HepG2 (cell line): ENCODE data around the gene SLC7A8. TPM values are rescaled to one million over a fixed set of nuclear protein-coding genes. Genes with fewer than 3 reads are reported as not detected.
A peak's percentile ranks its signal among the peaks of the same experiment; 100 is the strongest.

Experiments
- ATAC-seq: fragments of 200-7000 bp; cut with Tn5 transposase; 3 replicates; pipeline ENCODE4 v1.9.1; 2020; ENCODE audit warnings: mild to moderate bottlenecking, moderate library complexity
- BruUV-seq: library from RNA; stranded (reverse); fragments of 400-500 nt; replicated peaks from 2 replicates; lab custom pipeline; 2021; lab: Mats Ljungman, UMichigan
- CTCF ChIA-PET: fragments of 300-600 bp; formaldehyde crosslinking; extraction: SDS; loops from one replicate; lab custom pipeline; 2021; ENCODE audit warnings: low total read pairs, inconsistent platforms, low intra/inter-chr PET ratio; lab: Yijun Ruan, JAX
- POLR2A ChIA-PET: fragments of 350-600 bp; sonication (Branson Sonifier 250); formaldehyde crosslinking; loops from one replicate; lab custom pipeline; 2020; ENCODE audit warnings: antibody characterized with exemption, inconsistent platforms; lab: Yijun Ruan, JAX
- DNase-seq: peaks from one replicate; pipeline ENCODE4 v3.0.0-alpha.2; 2015; ENCODE audit warnings: low spot score
- FAIRE-seq: peaks from 3 replicates; lab custom pipeline; 2011; peaks lifted over from hg19 to GRCh38; lab: Jason Lieb, UNC
- H2AFZ ChIP-seq: one replicate; pipeline ENCODE4 v1.6.1; 2011; ENCODE audit warnings: low read length, inconsistent platforms
- H3K27ac ChIP-seq: fragments of 300-600 bp; 3 replicates; pipeline ENCODE4 v1.8.0; 2011; ENCODE audit warnings: mixed run types, mild to moderate bottlenecking, mixed read lengths, low read length, inconsistent platforms; ENCODE audit not compliant: insufficient read depth; ENCODE audit errors: extremely low read length
- H3K27me3 ChIP-seq, 2 experiments: fragments of 200-600 bp in 1 of 2; 2 replicates in 1 of 2; 3 replicates in 1 of 2; pipeline versions ENCODE4 v1.6.0 to v1.8.0; 2011; ENCODE audit warnings: low read length in 2 of 2, mild to moderate bottlenecking in 2 of 2, moderate library complexity in 2 of 2, inconsistent platforms in 1 of 2; ENCODE audit not compliant: insufficient read depth in 2 of 2, control insufficient read depth in 1 of 2
- H3K36me3 ChIP-seq, 2 experiments: fragments of 200-600 bp in 1 of 2; replicated peaks in 1 of 2; 2 replicates in 1 of 2; 3 replicates in 1 of 2; pipeline versions ENCODE4 v1.5.1 to v1.8.0; 2011; ENCODE audit warnings: low read length in 2 of 2, inconsistent platforms in 1 of 2; ENCODE audit not compliant: insufficient read depth in 2 of 2, control insufficient read depth in 1 of 2
- H3K4me1 ChIP-seq: 2 replicates; pipeline ENCODE4 v1.5.1; 2012; ENCODE audit warnings: low read length, inconsistent platforms; ENCODE audit not compliant: insufficient read depth
- H3K4me2 ChIP-seq: 2 replicates; pipeline ENCODE4 v1.6.0; 2011; ENCODE audit warnings: low read depth, low read length, inconsistent platforms
- H3K4me3 ChIP-seq, 3 experiments: fragments of 200-600 bp in 1 of 3; sonication (generic), shearing (Covaris generic) in 1 of 3; replicated peaks in 1 of 3; 2 replicates each; pipeline ENCODE4 v1.5.1; 2011 to 2016; ENCODE audit warnings: low read length in 3 of 3, inconsistent platforms in 2 of 3, low read depth in 2 of 3, mild to moderate bottlenecking in 2 of 3, control low read depth in 1 of 3, mixed read lengths in 1 of 3; ENCODE audit not compliant: insufficient read depth in 1 of 3
- H3K79me2 ChIP-seq: one replicate; pipeline ENCODE4 v1.6.1; 2011; ENCODE audit warnings: low read length, inconsistent platforms; ENCODE audit not compliant: insufficient read depth
- H3K9ac ChIP-seq: 2 replicates; pipeline ENCODE4 v1.6.0; 2011; ENCODE audit warnings: mild to moderate bottlenecking, low read depth, low read length, inconsistent platforms; ENCODE audit not compliant: insufficient read depth
- H3K9me3 ChIP-seq: 2 replicates; pipeline ENCODE4 v1.5.1; 2012; ENCODE audit warnings: mild to moderate bottlenecking, low read length
- H4K20me1 ChIP-seq: 2 replicates; pipeline ENCODE4 v1.6.0; 2011; ENCODE audit warnings: inconsistent platforms, mild to moderate bottlenecking, low read length, moderate library complexity; ENCODE audit not compliant: insufficient read depth
- AKAP8 ChIP-seq: sonication (generic); formaldehyde crosslinking; IDR thresholded peaks from 2 replicates; pipeline ENCODE4 v1.5.1; 2020; ENCODE audit warnings: mild to moderate bottlenecking, missing genetic modification reagents
- ARNT ChIP-seq: fragments of 450-650 bp; IDR thresholded peaks from 2 replicates; pipeline ENCODE4 v1.6.1; 2017
- CC2D1A ChIP-seq: sonication (generic); formaldehyde crosslinking; IDR thresholded peaks from 2 replicates; pipeline ENCODE4 v1.8.1; 2023; ENCODE audit warnings: mild to moderate bottlenecking, missing genetic modification reagents
- EP300 ChIP-seq, 3 experiments: sonication (generic) in 1 of 3; formaldehyde crosslinking in 1 of 3; IDR thresholded peaks; 2 replicates each; pipeline versions ENCODE4 v1.5.1 to v1.6.1; 2011 to 2020; ENCODE audit warnings: low read depth in 2 of 3, low read length in 2 of 3, borderline replicate concordance in 1 of 3, improper control_type of control experiment in 1 of 3, mild to moderate bottlenecking in 1 of 3, missing genetic modification reagents in 1 of 3, moderate library complexity in 1 of 3
- IKZF1 ChIP-seq: fragments of 450-650 bp; IDR thresholded peaks from 2 replicates; pipeline ENCODE4 v1.7.1; 2016
- RELA ChIP-seq: sonication (generic); formaldehyde crosslinking; IDR thresholded peaks from 2 replicates; pipeline ENCODE4 v1.4.0; 2020; ENCODE audit warnings: missing genetic modification reagents
- ZFP37 ChIP-seq: sonication (generic); formaldehyde crosslinking; IDR thresholded peaks from 2 replicates; pipeline ENCODE4 v1.4.0; 2020; ENCODE audit warnings: missing genetic modification reagents, borderline replicate concordance
- ZNF180 ChIP-seq: sonication (generic); formaldehyde crosslinking; IDR thresholded peaks from 2 replicates; pipeline ENCODE4 v1.4.0; 2020; ENCODE audit warnings: low read depth, missing genetic modification reagents, borderline replicate concordance
- ZNF282 ChIP-seq: fragments of 450-650 bp; IDR thresholded peaks from 2 replicates; pipeline ENCODE4 v1.6.1; 2018; ENCODE audit not compliant: partially characterized antibody
- ZNF430 ChIP-seq: sonication (generic); formaldehyde crosslinking; IDR thresholded peaks from 2 replicates; pipeline ENCODE4 v1.9.0; 2021; ENCODE audit warnings: mild to moderate bottlenecking, missing genetic modification reagents
- ZNF646 ChIP-seq: sonication (generic); formaldehyde crosslinking; IDR thresholded peaks from 2 replicates; pipeline ENCODE4 v1.9.0; 2021; ENCODE audit warnings: mild to moderate bottlenecking, missing genetic modification reagents
- ZNF724P ChIP-seq: sonication (generic); formaldehyde crosslinking; IDR thresholded peaks from 2 replicates; pipeline ENCODE4 v1.8.0; 2022; ENCODE audit warnings: missing genetic modification reagents, borderline replicate concordance
- WGBS: methylation state at CpG from one replicate; pipeline ENCODE4 v1.1.6; 2017; ENCODE audit warnings: low lambda C conversion rate; 5-methylcytosine and 5-hydroxymethylcytosine counted together
- in situ Hi-C: cut with HindIII; loops from 2 replicates; pipeline ENCODE4 v1.10.0; 2017; ENCODE audit warnings: low pct_unique_long_range_greater_than_20kb; ENCODE audit not compliant: extremely low pct_ligation_motif_present
- intact Hi-C: fragments of 100-400 bp; cut with micrococcal nuclease; formaldehyde crosslinking; loops from one replicate; pipeline ENCODE4 v1.10.0; 2022; ENCODE audit not compliant: unreplicated experiment
- polyA plus RNA-seq, 8 experiments: library from polyadenylated mRNA; depleted of rRNA in 3 of 8; stranded (reverse) in 7 of 8; unstranded in 1 of 8; fragments of >200 nt; fragmentation: Illumina TruSeq in 4 of 8; extraction: Trizol in 4 of 8; gene quantifications; 2 replicates each; pipeline versions ENCODE4 v1.2.1 to v1.2.3, GENCODE V29; 2011 to 2016; ENCODE audit warnings: low read depth in 4 of 8, missing spikeins in 1 of 8, mixed read lengths in 1 of 8; ENCODE audit not compliant: insufficient read depth in 1 of 8
- total RNA-seq, 5 experiments: library from RNA; depleted of rRNA; stranded (reverse); fragments of >200 nt; fragmentation: Illumina TruSeq; extraction: Trizol; gene quantifications; 2 replicates each; pipeline ENCODE4 v1.2.3, GENCODE V29; 2016; ENCODE audit warnings: low read depth in 1 of 5
- TF ChIP-seq, protein P1 (sequence below): IDR thresholded peaks from 2 replicates; pipeline ENCODE4 v1.6.1; 2016; ENCODE audit warnings: missing genetic modification reagents, missing compliant biosample characterization
- TF ChIP-seq, protein P2 (sequence below): sonication (generic); formaldehyde crosslinking; IDR thresholded peaks from 2 replicates; pipeline ENCODE4 v1.4.0; 2020; ENCODE audit warnings: missing genetic modification reagents

The SLC7A8 gene
- total and polyA plus RNA-seq, 2 of the 13 experiments (the other 11 are each of a cell fraction or from before 2014, with no cell fraction given), result 0.25 TPM; not detected in 1

DNA sequence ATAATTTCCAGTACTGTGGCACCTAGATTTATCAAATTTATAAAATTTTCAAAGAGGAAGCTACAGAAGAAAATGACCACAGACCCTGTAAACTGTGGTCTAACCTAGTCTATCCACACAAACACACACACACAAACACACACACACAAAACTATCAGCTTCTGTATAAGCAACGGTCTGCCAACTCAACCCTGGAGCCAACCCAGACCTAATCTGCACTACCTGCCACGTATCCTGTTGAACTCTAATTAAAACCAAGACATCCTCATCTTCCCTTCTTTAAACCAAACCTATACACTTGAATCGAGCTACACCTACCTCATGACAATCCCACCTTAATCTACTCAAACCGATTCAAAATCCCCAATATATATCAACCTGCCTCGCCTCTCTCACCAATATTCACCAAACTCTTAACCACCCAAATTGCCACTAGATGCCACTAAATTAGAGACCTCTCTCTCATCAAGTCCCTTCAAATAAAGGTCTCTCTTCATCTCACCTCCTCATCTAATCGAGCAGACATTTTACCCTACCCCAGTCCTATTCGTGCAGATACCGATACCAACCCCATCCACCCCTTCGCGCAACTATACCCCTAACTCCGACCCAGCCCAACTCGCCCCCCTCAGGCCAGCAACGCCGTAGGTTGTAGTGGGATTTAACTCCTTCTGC lies 89.3 kb downstream of the SLC7A8 start:
- intact Hi-C loops, result loop anchor here (1.0 to 10.0 kb wide), 3 partner anchors 23 to 1021 kb away; partner anchors contain the start of genes DCAF11, NRL and PSMB5
- H3K79me2 ChIP-seq, result peaks cover 79% of the 10 kb centered on the region
- peak; percentile 54 for FAIRE-seq
- TF ChIP-seq EP300 (IDR thresholded peaks at IDR 0.05; ENCODE audit: low read depth in 2 of 2, low read length in 2 of 2) (no peak), EP300 (CRISPR knock-in tag; IDR thresholded peaks at IDR 0.05; ENCODE audit: borderline replicate concordance) (no peak), ARNT (no peak), ZNF724P (CRISPR knock-in tag) (0 out of 2 replicates have a peak, but pooled peaks have one; percentile 40), RELA (0 out of 2 replicates have a peak, but pooled peaks have one; percentile 1), AKAP8 (CRISPR knock-in tag) (no peak), ZFP37 (no peak), ZNF180 (CRISPR knock-in tag) (0 out of 2 replicates have a peak, but pooled peaks have one; percentile 20), ZNF430 (CRISPR knock-in tag) (no peak), ZNF646 (CRISPR knock-in tag) (peak; percentile 65), ZNF282 (peak; percentile 33), IKZF1 (peak; percentile 85; the same call in 1 of the 2 replicates), CC2D1A (CRISPR knock-in tag) (peak; percentile 98)
- TF ChIP-seq, protein P1, sequence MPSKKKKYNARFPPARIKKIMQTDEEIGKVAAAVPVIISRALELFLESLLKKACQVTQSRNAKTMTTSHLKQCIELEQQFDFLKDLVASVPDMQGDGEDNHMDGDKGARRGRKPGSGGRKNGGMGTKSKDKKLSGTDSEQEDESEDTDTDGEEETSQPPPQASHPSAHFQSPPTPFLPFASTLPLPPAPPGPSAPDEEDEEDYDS (CRISPR knock-in tag), result peak; percentile 81
- TF ChIP-seq, protein P2, sequence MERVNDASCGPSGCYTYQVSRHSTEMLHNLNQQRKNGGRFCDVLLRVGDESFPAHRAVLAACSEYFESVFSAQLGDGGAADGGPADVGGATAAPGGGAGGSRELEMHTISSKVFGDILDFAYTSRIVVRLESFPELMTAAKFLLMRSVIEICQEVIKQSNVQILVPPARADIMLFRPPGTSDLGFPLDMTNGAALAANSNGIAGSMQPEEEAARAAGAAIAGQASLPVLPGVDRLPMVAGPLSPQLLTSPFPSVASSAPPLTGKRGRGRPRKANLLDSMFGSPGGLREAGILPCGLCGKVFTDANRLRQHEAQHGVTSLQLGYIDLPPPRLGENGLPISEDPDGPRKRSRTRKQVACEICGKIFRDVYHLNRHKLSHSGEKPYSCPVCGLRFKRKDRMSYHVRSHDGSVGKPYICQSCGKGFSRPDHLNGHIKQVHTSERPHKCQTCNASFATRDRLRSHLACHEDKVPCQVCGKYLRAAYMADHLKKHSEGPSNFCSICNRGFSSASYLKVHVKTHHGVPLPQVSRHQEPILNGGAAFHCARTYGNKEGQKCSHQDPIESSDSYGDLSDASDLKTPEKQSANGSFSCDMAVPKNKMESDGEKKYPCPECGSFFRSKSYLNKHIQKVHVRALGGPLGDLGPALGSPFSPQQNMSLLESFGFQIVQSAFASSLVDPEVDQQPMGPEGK, result peak; percentile 42

More for the DNA sequence above, 89.3 kb downstream of the SLC7A8 start:
- ChIA-PET POLR2A (interaction anchor here (0.6 to 3.6 kb wide), 79 partner anchors 10 to 1942 kb away, joined by 3 to 146 read pairs (median 6); partner anchors contain the start of genes AJUBA, BCL2L2, CARMIL3 and CBLN3), CTCF (interaction anchor here (0.9 to 3.0 kb wide), 4 partner anchors 17 to 27 kb away, joined by 3 to 20 read pairs (median 7); no protein-coding TSS in a partner anchor)
- WGBS, result under 1% methylated on average over 14 of the region's 14 CpGs
- Histone ChIP-seq H3K4me2 (peak overlapping the region; percentile 83), H3K4me1 (peaks cover 37% of the 10 kb centered on the region), H3K36me3 (peaks cover 39 to 64% of the 10 kb centered on the region in 2 experiments), H3K4me3 (peak overlapping the region; percentile 71 to 96 (median 95)), H4K20me1 (peaks cover 28% of the 10 kb centered on the region), H3K27me3 (no peaks in the 10 kb centered on the region; a peak in 1 of 5 replicates), H3K9ac (peak overlapping the region; percentile 96), H3K9me3 (no peaks in the 10 kb centered on the region), H3K27ac (peak overlapping the region; percentile 89), H2AFZ (no peak overlapping the region)
- BruUV-seq, result no TSS peak
- no peak for DNase-seq
- peak; percentile 65 for ATAC-seq
- in situ Hi-C loops, result no loop called here
